Measurements from ENCODE around the gene MTSS2.
"Not testable (repeated sequence)": the region's sequence is repeated elsewhere in the genome, so short reads cannot be mapped to it uniquely, and the experiment has no call there.

The MTSS2 gene

DNA sequence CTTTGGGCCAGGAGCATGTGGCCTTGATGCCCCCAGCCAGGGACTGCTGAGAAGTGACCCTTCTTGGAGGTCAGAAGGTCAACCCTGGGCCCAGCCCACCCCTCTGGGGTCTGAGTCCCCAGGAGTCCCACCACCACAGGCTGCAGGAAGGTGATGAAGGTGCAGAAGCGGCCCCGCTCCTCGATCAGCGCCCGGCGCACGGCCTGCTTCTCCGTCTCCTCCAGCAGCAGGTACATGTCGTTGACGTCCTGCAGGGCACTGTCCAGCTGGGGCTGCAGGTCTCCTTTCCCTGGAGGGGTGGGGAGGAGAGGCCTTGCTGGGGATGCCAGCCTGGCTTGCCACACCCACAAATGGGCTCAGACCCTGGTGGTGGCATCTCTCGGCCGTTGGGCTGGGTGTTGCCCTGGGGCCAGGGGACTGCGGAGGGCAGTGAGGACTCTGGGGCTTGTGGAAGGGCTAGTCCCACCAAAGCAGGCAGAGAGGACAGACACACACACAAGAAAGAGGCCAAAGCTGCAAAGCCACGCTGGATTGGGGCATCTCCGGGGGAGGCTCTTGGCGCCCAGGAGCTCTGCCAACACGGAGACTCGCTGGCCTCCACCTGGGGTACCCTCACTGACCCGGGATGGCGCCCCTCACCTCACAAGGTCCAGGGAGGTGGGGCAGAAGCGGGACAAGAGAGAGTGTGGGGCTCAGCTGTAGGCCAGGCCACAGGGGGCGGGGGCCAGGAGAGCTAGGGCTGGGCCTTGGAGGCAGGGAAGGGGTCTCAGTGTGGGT, 7.5 kb downstream of the MTSS2 start:
- H3K27me3 ChIP-seq = no peaks in the 10 kb centered on the region
- no peaks in the 10 kb centered on the region for H3K36me3 ChIP-seq
- no peaks in the 10 kb centered on the region for H3K9me3 ChIP-seq
- no peak overlapping the region for H3K27ac ChIP-seq
- TF ChIP-seq, protein P1, sequence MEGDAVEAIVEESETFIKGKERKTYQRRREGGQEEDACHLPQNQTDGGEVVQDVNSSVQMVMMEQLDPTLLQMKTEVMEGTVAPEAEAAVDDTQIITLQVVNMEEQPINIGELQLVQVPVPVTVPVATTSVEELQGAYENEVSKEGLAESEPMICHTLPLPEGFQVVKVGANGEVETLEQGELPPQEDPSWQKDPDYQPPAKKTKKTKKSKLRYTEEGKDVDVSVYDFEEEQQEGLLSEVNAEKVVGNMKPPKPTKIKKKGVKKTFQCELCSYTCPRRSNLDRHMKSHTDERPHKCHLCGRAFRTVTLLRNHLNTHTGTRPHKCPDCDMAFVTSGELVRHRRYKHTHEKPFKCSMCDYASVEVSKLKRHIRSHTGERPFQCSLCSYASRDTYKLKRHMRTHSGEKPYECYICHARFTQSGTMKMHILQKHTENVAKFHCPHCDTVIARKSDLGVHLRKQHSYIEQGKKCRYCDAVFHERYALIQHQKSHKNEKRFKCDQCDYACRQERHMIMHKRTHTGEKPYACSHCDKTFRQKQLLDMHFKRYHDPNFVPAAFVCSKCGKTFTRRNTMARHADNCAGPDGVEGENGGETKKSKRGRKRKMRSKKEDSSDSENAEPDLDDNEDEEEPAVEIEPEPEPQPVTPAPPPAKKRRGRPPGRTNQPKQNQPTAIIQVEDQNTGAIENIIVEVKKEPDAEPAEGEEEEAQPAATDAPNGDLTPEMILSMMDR (IDR thresholded peaks at IDR 0.05) = no peak
- H3K4me1 ChIP-seq (ENCODE audit: control insufficient read depth in 1 of 2, insufficient read depth in 1 of 2, low read depth in 1 of 2, low read length in 1 of 2) = no peaks in the 10 kb centered on the region
- H3K4me3 ChIP-seq (ENCODE audit: low read depth in 1 of 2, low read length in 1 of 2) = no peak overlapping the region

DNA sequence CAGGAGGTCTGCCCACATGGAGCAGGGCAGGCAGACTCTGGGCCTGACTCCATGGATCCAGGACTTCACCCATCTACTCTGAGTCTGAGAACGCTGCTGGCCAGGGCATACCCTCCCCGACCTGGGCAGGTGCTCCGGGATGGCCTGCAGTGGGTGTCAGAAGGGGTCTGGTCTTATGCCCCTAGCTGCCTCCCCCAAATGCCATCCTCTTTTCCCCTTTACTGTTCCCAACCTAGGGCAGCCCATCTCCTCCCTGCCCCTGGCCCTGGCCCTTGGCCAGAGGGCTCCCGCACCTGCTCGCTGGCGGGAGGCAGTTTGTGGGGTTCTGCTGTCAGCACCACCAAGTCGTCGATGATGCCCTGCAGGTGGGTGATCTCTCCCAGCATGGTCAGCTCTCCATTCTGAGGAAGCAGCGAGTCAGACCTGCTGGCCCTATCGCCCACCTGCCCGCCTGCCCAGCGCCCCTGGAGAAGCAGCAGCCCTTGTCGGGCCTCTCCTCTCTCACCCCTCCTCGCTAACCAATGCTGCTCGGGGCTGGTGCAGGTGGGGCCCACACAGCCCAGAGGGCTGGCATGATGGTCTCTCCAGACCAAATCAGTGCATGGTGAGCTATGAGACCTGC, 8.2 kb downstream of the MTSS2 start:
- H3K27me3 ChIP-seq = no peaks in the 10 kb centered on the region
- no peak overlapping the region for H3K27ac ChIP-seq
- H3K9me3 ChIP-seq = no peaks in the 10 kb centered on the region
- H3K4me1 ChIP-seq (ENCODE audit: control insufficient read depth in 1 of 2, insufficient read depth in 1 of 2, low read depth in 1 of 2, low read length in 1 of 2) = no peaks in the 10 kb centered on the region
- TF ChIP-seq, protein P1 (IDR thresholded peaks at IDR 0.05) = no peak
- H3K36me3 ChIP-seq = no peaks in the 10 kb centered on the region
- H3K4me3 ChIP-seq (ENCODE audit: low read depth in 1 of 2, low read length in 1 of 2) = no peak overlapping the region

DNA sequence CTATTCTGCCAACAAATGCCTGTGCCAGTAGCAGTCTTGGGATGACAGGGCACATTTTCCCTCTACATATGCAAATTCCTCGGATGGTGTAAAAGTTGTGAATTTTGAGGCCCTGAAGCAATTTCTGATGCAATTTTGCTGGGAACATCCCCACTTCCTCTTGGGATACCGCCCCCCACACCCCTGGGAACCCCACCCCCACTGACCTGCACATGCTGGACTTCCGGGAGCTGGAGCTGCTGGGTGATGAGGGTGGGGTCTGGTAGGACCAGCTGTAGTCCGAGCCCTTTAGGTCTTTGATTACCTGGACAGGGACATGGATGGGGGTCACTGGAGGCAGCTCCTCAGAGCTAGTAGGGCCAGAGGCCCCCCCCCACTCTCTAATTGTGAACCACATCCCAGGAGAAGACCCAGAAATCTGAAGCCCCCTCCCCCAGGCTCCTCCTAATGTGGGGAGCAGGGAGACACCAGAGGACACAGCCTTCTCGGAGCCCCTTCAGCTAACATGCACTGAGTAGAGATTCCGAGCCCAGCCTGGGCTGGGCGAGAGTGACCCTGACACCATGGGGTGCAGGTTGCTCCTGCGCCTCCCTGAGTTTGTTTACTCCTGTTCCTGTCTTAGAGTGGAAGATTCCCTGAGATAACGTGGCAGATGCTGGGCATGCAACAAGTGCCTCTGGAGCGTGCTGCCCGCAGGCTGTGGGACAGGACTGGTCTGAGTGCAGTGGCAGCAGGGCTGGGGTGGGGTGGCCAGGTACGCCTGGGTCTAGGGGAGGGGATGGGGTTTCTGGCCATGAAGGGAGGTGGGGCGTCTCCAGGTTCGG, 9.0 kb downstream of the MTSS2 start:
- Histone ChIP-seq H3K27me3 (no peaks in the 10 kb centered on the region), H3K4me1 (ENCODE audit: control insufficient read depth in 1 of 2, insufficient read depth in 1 of 2, low read depth in 1 of 2, low read length in 1 of 2) (no peaks in the 10 kb centered on the region), H3K4me3 (ENCODE audit: low read depth in 1 of 2, low read length in 1 of 2) (no peak overlapping the region), H3K27ac (no peak overlapping the region), H3K9me3 (no peaks in the 10 kb centered on the region), H3K36me3 (no peaks in the 10 kb centered on the region)
- TF ChIP-seq, protein P1 (IDR thresholded peaks at IDR 0.05) = no peak

DNA sequence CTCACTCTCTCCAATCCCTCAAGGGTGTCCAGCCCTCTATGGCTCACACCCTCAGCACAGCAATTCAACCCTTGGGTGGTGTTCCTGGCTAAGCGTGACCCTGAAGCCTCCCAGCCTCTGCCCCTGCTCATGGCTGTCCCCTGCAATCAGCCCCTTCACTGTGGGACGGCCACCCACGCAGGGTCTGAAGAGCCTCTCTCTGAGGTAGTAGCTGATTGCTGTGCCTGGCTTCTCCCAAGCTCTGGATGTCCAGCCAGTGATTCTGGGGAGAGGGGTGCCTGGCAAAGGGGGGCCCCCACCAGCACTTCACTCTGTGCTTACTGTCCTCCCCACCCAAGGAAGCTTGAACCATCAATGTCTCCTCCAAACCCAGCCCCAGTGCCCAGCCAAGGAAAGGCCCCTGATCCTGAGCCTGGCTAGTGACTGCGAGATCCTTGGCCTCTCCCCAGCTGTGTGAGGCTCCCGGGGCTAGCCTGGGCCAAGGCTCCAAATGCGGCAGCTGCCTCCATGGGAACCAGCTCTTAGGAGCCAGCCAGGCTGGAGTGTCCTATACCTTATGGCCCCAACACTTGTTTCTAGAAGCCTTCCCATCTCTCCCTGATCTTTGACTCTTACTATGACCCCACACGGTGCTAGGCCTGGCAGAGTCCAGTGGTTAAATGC, 9.9 kb downstream of the MTSS2 start:
- TF ChIP-seq, protein P1 (IDR thresholded peaks at IDR 0.05) = no peak
- Histone ChIP-seq H3K27me3 (no peaks in the 10 kb centered on the region), H3K4me1 (ENCODE audit: control insufficient read depth in 1 of 2, insufficient read depth in 1 of 2, low read depth in 1 of 2, low read length in 1 of 2) (no peaks in the 10 kb centered on the region), H3K36me3 (no peaks in the 10 kb centered on the region), H3K27ac (no peak overlapping the region), H3K4me3 (ENCODE audit: low read depth in 1 of 2, low read length in 1 of 2) (no peak overlapping the region), H3K9me3 (no peaks in the 10 kb centered on the region)

DNA sequence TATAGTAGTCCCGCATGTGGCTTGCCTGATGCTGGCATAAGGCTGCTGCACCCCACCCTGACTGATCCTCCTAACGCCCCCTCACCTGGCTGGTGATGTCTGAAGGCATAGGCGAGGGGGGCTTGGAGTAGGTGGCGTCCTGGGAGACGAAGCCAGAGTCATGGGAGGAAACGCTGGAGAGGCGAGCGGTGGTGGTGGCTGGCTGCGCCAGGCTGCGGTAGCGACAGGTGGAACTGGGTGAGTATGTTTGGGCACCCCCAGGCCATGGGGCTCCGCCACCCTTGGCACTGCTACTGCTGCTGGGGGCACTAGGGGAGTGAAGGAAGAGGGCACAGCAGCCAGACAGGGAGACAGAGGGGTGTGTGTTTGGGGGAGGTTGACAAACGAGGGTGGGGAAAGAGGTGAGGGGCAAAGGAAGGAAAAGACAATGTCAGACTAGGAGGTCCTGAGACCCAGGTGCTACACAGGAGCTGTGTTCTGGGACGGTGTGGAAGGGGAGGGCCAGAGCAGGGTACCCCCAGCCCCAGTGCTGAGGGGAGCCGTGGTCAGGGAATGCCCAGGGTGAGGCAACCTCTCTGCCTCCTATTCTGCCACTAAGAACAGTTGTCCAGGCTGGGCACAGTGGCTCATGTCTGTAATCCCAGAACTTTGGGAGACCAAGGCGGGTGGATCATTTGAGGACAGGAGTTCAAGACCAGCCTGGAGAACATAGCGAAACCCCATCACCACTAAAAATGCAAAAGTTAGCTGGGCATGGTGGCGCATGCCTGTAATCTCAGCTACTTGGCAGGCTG, 11.4 kb downstream of the MTSS2 start:
- TF ChIP-seq, protein P1 (IDR thresholded peaks at IDR 0.05) = no peak
- no peaks in the 10 kb centered on the region for H3K27me3 ChIP-seq
- no peak overlapping the region for H3K4me3 ChIP-seq (ENCODE audit: low read depth in 1 of 2, low read length in 1 of 2)
- H3K36me3 ChIP-seq = no peaks in the 10 kb centered on the region
- H3K9me3 ChIP-seq = no peaks in the 10 kb centered on the region
- H3K27ac ChIP-seq = no peak overlapping the region
- no peaks in the 10 kb centered on the region for H3K4me1 ChIP-seq (ENCODE audit: control insufficient read depth in 1 of 2, insufficient read depth in 1 of 2, low read depth in 1 of 2, low read length in 1 of 2)

DNA sequence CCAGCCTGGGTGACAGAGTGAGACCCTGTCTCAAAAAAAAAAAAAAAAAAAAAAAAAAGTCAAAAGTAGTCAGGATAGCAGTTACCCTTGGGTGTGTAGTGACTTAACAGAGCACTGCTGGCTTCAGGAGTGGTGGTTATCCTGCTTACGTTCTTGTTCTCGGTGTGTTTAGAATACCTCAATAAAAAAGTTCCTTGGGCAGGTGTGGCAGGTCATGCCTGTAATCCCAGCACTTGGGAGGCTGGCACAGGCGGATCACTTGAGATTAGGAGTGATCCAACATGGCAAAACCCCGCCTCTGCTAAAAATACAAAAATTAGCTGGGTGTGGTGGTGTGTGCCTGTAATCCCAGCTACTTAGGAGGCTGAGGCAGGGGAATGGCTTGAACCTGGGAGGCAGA, 14.9 kb downstream of the MTSS2 start:
- not testable (repeated sequence) for H3K4me1 ChIP-seq (ENCODE audit: control insufficient read depth in 1 of 2, insufficient read depth in 1 of 2, low read depth in 1 of 2, low read length in 1 of 2); H3K9me3 ChIP-seq; H3K36me3 ChIP-seq; H3K4me3 ChIP-seq (ENCODE audit: low read depth in 1 of 2, low read length in 1 of 2); H3K27me3 ChIP-seq; H3K27ac ChIP-seq

Data from neutrophil (primary cell).